ENCODE measurements around the gene CDC42EP4.
"Not testable (repeated sequence)": the region's sequence is repeated elsewhere in the genome, so short reads cannot be mapped to it uniquely, and the experiment has no call there.

Gene CDC42EP4

GRCh38 chr17:73343739-73344454, 32.1 kb upstream of the CDC42EP4 start:
- in situ Hi-C loops (cut with MboI; ENCODE audit: low sequenced_read_pairs): no loop called here

- in situ Hi-C loops (cut with MboI; ENCODE audit: low sequenced_read_pairs): no loop called here
These were observed 31.4 kb upstream of the CDC42EP4 start for GRCh38 chr17:73343168-73343634.

- in situ Hi-C loops (cut with MboI; ENCODE audit: low sequenced_read_pairs): no loop called here
These were observed 30.9 kb upstream of the CDC42EP4 start for GRCh38 chr17:73342541-73343167.

- in situ Hi-C loops (cut with MboI; ENCODE audit: low sequenced_read_pairs): no loop called here
These were observed 30.3 kb upstream of the CDC42EP4 start for GRCh38 chr17:73342050-73342522.

GRCh38 chr17:73341350-73342049, 29.7 kb upstream of the CDC42EP4 start:
- in situ Hi-C loops (cut with MboI; ENCODE audit: low sequenced_read_pairs): no loop called here

GRCh38 chr17:73340093-73340596, 28.3 kb upstream of the CDC42EP4 start:
- in situ Hi-C loops (cut with MboI; ENCODE audit: low sequenced_read_pairs): no loop called here

- in situ Hi-C loops (cut with MboI; ENCODE audit: low sequenced_read_pairs): no loop called here
These were observed 26.9 kb upstream of the CDC42EP4 start for GRCh38 chr17:73338566-73339197.

- in situ Hi-C loops (cut with MboI; ENCODE audit: low sequenced_read_pairs): no loop called here
These were observed 26.3 kb upstream of the CDC42EP4 start for GRCh38 chr17:73338050-73338521.

- in situ Hi-C loops (cut with MboI; ENCODE audit: low sequenced_read_pairs): no loop called here
These were observed 25.5 kb upstream of the CDC42EP4 start for GRCh38 chr17:73337330-73337710.

- in situ Hi-C loops (cut with MboI; ENCODE audit: low sequenced_read_pairs): no loop called here
These were observed 24.9 kb upstream of the CDC42EP4 start for GRCh38 chr17:73336408-73337329.

GRCh38 chr17:73335591-73336407, 24.0 kb upstream of the CDC42EP4 start:
- in situ Hi-C loops (cut with MboI; ENCODE audit: low sequenced_read_pairs): no loop called here

GRCh38 chr17:73334771-73335513, 23.1 kb upstream of the CDC42EP4 start:
- in situ Hi-C loops (cut with MboI; ENCODE audit: low sequenced_read_pairs): no loop called here

- in situ Hi-C loops (cut with MboI; ENCODE audit: low sequenced_read_pairs): not testable (repeated sequence)
These were observed 21.6 kb upstream of the CDC42EP4 start for GRCh38 chr17:73333445-73333844.

- in situ Hi-C loops (cut with MboI; ENCODE audit: low sequenced_read_pairs): no loop called here
These were observed 19.3 kb upstream of the CDC42EP4 start for GRCh38 chr17:73331060-73331459.

- in situ Hi-C loops (cut with MboI; ENCODE audit: low sequenced_read_pairs): no loop called here
These were observed 15.9 kb upstream of the CDC42EP4 start for GRCh38 chr17:73327676-73328075.

GRCh38 chr17:73325527-73325842, 13.7 kb upstream of the CDC42EP4 start:
- in situ Hi-C loops (cut with MboI; ENCODE audit: low sequenced_read_pairs): no loop called here

- in situ Hi-C loops (cut with MboI; ENCODE audit: low sequenced_read_pairs): no loop called here
These were observed 13.1 kb upstream of the CDC42EP4 start for GRCh38 chr17:73324711-73325526.

GRCh38 chr17:73324160-73324475, 12.3 kb upstream of the CDC42EP4 start:
- in situ Hi-C loops (cut with MboI; ENCODE audit: low sequenced_read_pairs): no loop called here
